ENCODE measurements around the gene UBD. TPM values are rescaled to one million over a fixed set of nuclear protein-coding genes. Genes with fewer than 3 reads are reported as not detected.

The UBD gene
- total RNA-seq, 6 experiments from 2014 or later, result 2.2 to 189 (median 37.1) TPM

- 96% methylated on average over 3 of the region's 3 CpGs for WGBS (ENCODE audit: insufficient coverage, low coverage, low lambda C conversion rate, missing lambda C conversion rate)
- intact Hi-C loops (cut with DNase I), result no loop called here
- Histone ChIP-seq H3K4me3 (no peak overlapping the region), H3K36me3 (no peaks in the 10 kb centered on the region), H3K27me3 (no peaks in the 10 kb centered on the region), H3K9me3 (no peaks in the 10 kb centered on the region), H3K27ac (no peak overlapping the region), H3K4me1 (no peaks in the 10 kb centered on the region)
- DNase-seq (no peak), ATAC-seq (no peak)
- no peak for TF ChIP-seq CTCF (IDR thresholded peaks at IDR 0.05)
- TF ChIP-seq POLR2A (IDR thresholded peaks at IDR 0.05), result no peak
These were observed 53.7 kb downstream of the UBD start for GRCh38 chr6:29505808-29506207.

Small RNA genes lying within 50 kb of the gene (small RNA-seq; reads per million reads assigned to genes)
- 0.52 to 0.97 reads per million in 2 experiments for gene SNORD32B
- gene TMEM183AP1, result 0 reads per million in 2 experiments

Other genes with a start within 250 kb of the UBD start
- gene OR5V1, start 190.9 kb downstream of the UBD start, total RNA-seq, result not detected
- not detected for gene OR12D3, start 184.4 kb downstream of the UBD start, total RNA-seq
- not detected for gene OR12D2, start 164.1 kb downstream of the UBD start, total RNA-seq
- not detected for gene OR12D1, start 144.8 kb downstream of the UBD start, total RNA-seq
- not detected for gene OR10C1, start 120.4 kb downstream of the UBD start, total RNA-seq
- gene OR11A1, start 102.7 kb downstream of the UBD start, total RNA-seq, result not detected
- gene OR2H1, start 102.6 kb downstream of the UBD start, total RNA-seq, result not detected
- gene MAS1L, start 71.8 kb downstream of the UBD start, total RNA-seq, result not detected
- not detected for gene OR2H2, start 25.4 kb upstream of the UBD start, total RNA-seq
- gene GABBR1, start 73.5 kb upstream of the UBD start, total RNA-seq, result 1 to 10 TPM; 2.4 to 5.6 (median 4.9) TPM
- gene MOG, start 97.4 kb upstream of the UBD start, total RNA-seq, result not detected
- under 1 TPM in 2 of 6 experiments, not detected in 4; 0.11 to 0.31 TPM for gene ZFP57, start 121.4 kb upstream of the UBD start, total RNA-seq
- gene HLA-F, start 163.7 kb upstream of the UBD start, total RNA-seq, result 10 to 100 TPM in 5 of 6 experiments, 1 to 10 TPM in 1; 9.8 to 41.3 (median 26.4) TPM